K562 (cell line): ENCODE data around the gene AKAP6. TPM values are rescaled to one million over a fixed set of nuclear protein-coding genes. Genes with fewer than 3 reads are reported as not detected.

Experiments
- ATAC-seq: fragments of 200-7000 bp; cut with Tn5 transposase; 3 replicates; pipeline ENCODE4 v1.9.1; 2020; ENCODE audit warnings: moderate library complexity
- BruUV-seq: library from RNA; stranded (reverse); fragments of 400-500 nt; replicated peaks from 2 replicates; lab custom pipeline; 2021; lab: Mats Ljungman, UMichigan
- CTCF ChIA-PET: fragments of 300-600 bp; formaldehyde crosslinking; extraction: SDS; loops from one replicate; lab custom pipeline; 2021; ENCODE audit warnings: low intra/inter-chr PET ratio; lab: Yijun Ruan, JAX
- POLR2A ChIA-PET: fragments of 300-600, 350-650 bp; sonication (Branson Sonifier 250); formaldehyde crosslinking; extraction: SDS; loops from one replicate; lab custom pipeline; 2021; ENCODE audit warnings: antibody characterized with exemption, inconsistent platforms; lab: Yijun Ruan, JAX
- DNase-seq, 4 experiments: peaks; one replicate each; pipeline versions ENCODE4 v3.0.0 to v3.0.0-alpha.2; 2011 to 2018; ENCODE audit warnings: low spot score in 3 of 4, mixed read lengths in 3 of 4; ENCODE audit errors: extremely low read depth in 1 of 4
- FAIRE-seq: peaks from 2 replicates; lab custom pipeline; 2011; peaks lifted over from hg19 to GRCh38; lab: Jason Lieb, UNC
- H2AFZ ChIP-seq: 2 replicates; pipeline ENCODE4 v1.6.0; 2011; ENCODE audit warnings: low read depth, low read length, control low read depth, inconsistent platforms
- H3K27ac ChIP-seq: fragments of 200-600 bp; 3 replicates; pipeline ENCODE4 v1.8.0; 2011; ENCODE audit warnings: low read depth, mild to moderate bottlenecking, control low read depth, inconsistent platforms, low read length, moderate library complexity, mixed read lengths; ENCODE audit errors: extremely low read depth
- H3K27me3 ChIP-seq, 2 experiments: fragments of 300-600 bp in 1 of 2; 2 replicates in 1 of 2; 3 replicates in 1 of 2; pipeline versions ENCODE4 v1.6.0 to v1.8.0; 2011; ENCODE audit warnings: inconsistent platforms in 2 of 2, low read length in 2 of 2, mild to moderate bottlenecking in 1 of 2, mixed read lengths in 1 of 2, moderate library complexity in 1 of 2; ENCODE audit not compliant: control insufficient read depth in 2 of 2, insufficient read depth in 2 of 2
- H3K36me3 ChIP-seq: fragments of 300-600 bp; 3 replicates; pipeline ENCODE4 v1.8.0; 2011; ENCODE audit warnings: mild to moderate bottlenecking, low read length, inconsistent platforms; ENCODE audit not compliant: control insufficient read depth, insufficient read depth
- H3K4me1 ChIP-seq, 2 experiments: fragments of 200-600 bp in 1 of 2; replicated peaks in 1 of 2; 2 replicates in 1 of 2; 3 replicates in 1 of 2; pipeline versions ENCODE4 v1.5.1 to v1.8.0; 2011; ENCODE audit warnings: inconsistent platforms in 2 of 2, low read length in 2 of 2, mild to moderate bottlenecking in 1 of 2, mixed read lengths in 1 of 2, moderate library complexity in 1 of 2; ENCODE audit not compliant: control insufficient read depth in 2 of 2, insufficient read depth in 2 of 2
- H3K4me2 ChIP-seq: 2 replicates; pipeline ENCODE4 v1.6.1; 2011; ENCODE audit warnings: low read length, control low read depth, inconsistent platforms, mixed read lengths; ENCODE audit not compliant: insufficient read depth
- H3K4me3 ChIP-seq: fragments of 200-600 bp; sonication (generic), shearing (Covaris generic); 2 replicates; pipeline ENCODE4 v1.5.1; 2016; ENCODE audit warnings: control low read depth, inconsistent platforms
- H3K79me2 ChIP-seq: fragments of 200-600 bp; 3 replicates; pipeline ENCODE4 v1.8.0; 2011; ENCODE audit warnings: low read length, inconsistent platforms; ENCODE audit not compliant: control insufficient read depth, insufficient read depth
- H3K9ac ChIP-seq, 2 experiments: 2 replicates each; pipeline versions ENCODE4 v1.6.0 to v1.6.1; 2011; ENCODE audit warnings: low read depth in 2 of 2, low read length in 2 of 2, control low read depth in 1 of 2, inconsistent platforms in 1 of 2, mild to moderate bottlenecking in 1 of 2, mixed read lengths in 1 of 2; ENCODE audit not compliant: insufficient read depth in 1 of 2
- H3K9me1 ChIP-seq: one replicate; pipeline ENCODE4 v1.6.0; 2011; ENCODE audit warnings: inconsistent platforms, mild to moderate bottlenecking, low read length, moderate library complexity; ENCODE audit not compliant: control insufficient read depth, insufficient read depth
- H3K9me3 ChIP-seq: replicated peaks from 2 replicates; pipeline ENCODE4 v1.5.1; 2011; ENCODE audit warnings: low read depth, low read length, inconsistent platforms; ENCODE audit not compliant: control insufficient read depth, insufficient read depth
- H4K20me1 ChIP-seq: replicated peaks from 2 replicates; pipeline ENCODE4 v1.6.1; 2011; ENCODE audit warnings: low read length, inconsistent platforms, mixed read lengths; ENCODE audit not compliant: control insufficient read depth, insufficient read depth
- CBX1 ChIP-seq: sonication (generic); IDR thresholded peaks from 2 replicates; pipeline ENCODE4 v1.6.1; 2016; ENCODE audit warnings: antibody characterized with exemption, low read depth, mild to moderate bottlenecking
- GTF2B ChIP-seq: IDR thresholded peaks from 2 replicates; pipeline ENCODE4 v1.6.1; 2011; ENCODE audit not compliant: insufficient read length; ENCODE audit errors: extremely low read depth
- MAFG ChIP-seq: fragments of 450-650 bp; conservative IDR thresholded peaks from 2 replicates; pipeline ENCODE4 v1.6.1; 2016; ENCODE audit warnings: missing genetic modification characterization, missing compliant biosample characterization
- RFX5 ChIP-seq: IDR thresholded peaks from 2 replicates; pipeline ENCODE4 v1.6.1; 2011; ENCODE audit warnings: low read depth, mild to moderate bottlenecking, improper control_type of control experiment, low read length
- SMARCA4 ChIP-seq: fragments of 450-650 bp; IDR thresholded peaks from 2 replicates; pipeline ENCODE4 v1.6.1; 2016
- TRIM28 ChIP-seq: fragments of 450-650 bp; IDR thresholded peaks from 2 replicates; pipeline ENCODE4 v1.6.1; 2017
- ZBTB9 ChIP-seq: fragments of 450-650 bp; formaldehyde crosslinking; IDR thresholded peaks from 2 replicates; pipeline ENCODE4 v1.4.0; 2020; ENCODE audit warnings: mild to moderate bottlenecking, moderate library complexity
- WGBS: fragments of 100-300 bp; shearing (Covaris generic); methylation state at CpG from one replicate; pipeline ENCODE4 v1.1.6; 2016; ENCODE audit warnings: low coverage, mixed read lengths; ENCODE audit not compliant: insufficient coverage; ENCODE audit errors: missing lambda C conversion rate; 5-methylcytosine and 5-hydroxymethylcytosine counted together
- in situ Hi-C: fragments of 300-500 bp; cut with MboI; formaldehyde crosslinking; loops from 4 replicates; pipeline ENCODE4 v1.15.0; 2018; ENCODE audit warnings: inconsistent platforms, mixed read lengths
- intact Hi-C: fragments of 100-400 bp; cut with micrococcal nuclease; formaldehyde crosslinking; loops from 2 replicates; pipeline ENCODE4 v1.14.2; 2022
- polyA plus RNA-seq, 8 experiments: library from polyadenylated mRNA; depleted of rRNA in 4 of 8; stranded (reverse) in 5 of 8; unstranded in 3 of 8; fragments of >200 nt; fragmentation: Nextera tagmentation in 2 of 8; fragmentation: Illumina TruSeq in 1 of 8; extraction: Ambion mirVana in 2 of 8; extraction: Trizol in 1 of 8; gene quantifications; 2 replicates each; pipeline versions ENCODE4 v1.2.1 to v1.2.3, GENCODE V29; 2011 to 2014; ENCODE audit warnings: inconsistent platforms in 1 of 8, missing spikeins in 1 of 8
- total RNA-seq, 7 experiments: library from RNA; depleted of rRNA in 6 of 7; stranded (reverse); fragments of >200 nt in 6 of 7; fragmentation: Illumina TruSeq in 2 of 7; extraction: Trizol in 2 of 7; gene quantifications; 2 replicates each; pipeline versions ENCODE4 v1.2.1 to v1.2.3, GENCODE V29; 2011 to 2021; ENCODE audit warnings: low replicate concordance in 1 of 7
- TF ChIP-seq, protein P1 (sequence below): fragments of 450-650 bp; formaldehyde crosslinking; IDR thresholded peaks from 2 replicates; pipeline ENCODE4 v1.4.0; 2020; ENCODE audit warnings: mild to moderate bottlenecking, moderate library complexity
- TF ChIP-seq, protein P2 (sequence below), 2 experiments: fragments of 450-650 bp; IDR thresholded peaks; 2 replicates each; pipeline ENCODE4 v1.6.1; 2018; ENCODE audit warnings: mild to moderate bottlenecking in 2 of 2, low read depth in 1 of 2; ENCODE audit not compliant: partially characterized antibody in 2 of 2
- TF ChIP-seq, protein P3 (sequence below): fragments of 250-450 bp; sonication (Bioruptor Pico); IDR thresholded peaks from 2 replicates; pipeline ENCODE4 v1.8.0; 2021; ENCODE audit warnings: borderline replicate concordance, mild to moderate bottlenecking, moderate library complexity; ENCODE audit not compliant: poor library complexity, severe bottlenecking

The AKAP6 gene
- total and polyA plus RNA-seq, 9 of the 15 experiments (the other 6 are each of a cell fraction or from before 2014, with no cell fraction given): 0.03 to 1.7 (median 0.48) TPM

GRCh38 chr14:32341947-32342846 lies 13.1 kb downstream of the AKAP6 start (continued):
- TF ChIP-seq MAFG (tag) (0 out of 2 replicates have a peak, but pooled peaks have one; percentile 12), RFX5 (no peak)
- TF ChIP-seq, protein P1, sequence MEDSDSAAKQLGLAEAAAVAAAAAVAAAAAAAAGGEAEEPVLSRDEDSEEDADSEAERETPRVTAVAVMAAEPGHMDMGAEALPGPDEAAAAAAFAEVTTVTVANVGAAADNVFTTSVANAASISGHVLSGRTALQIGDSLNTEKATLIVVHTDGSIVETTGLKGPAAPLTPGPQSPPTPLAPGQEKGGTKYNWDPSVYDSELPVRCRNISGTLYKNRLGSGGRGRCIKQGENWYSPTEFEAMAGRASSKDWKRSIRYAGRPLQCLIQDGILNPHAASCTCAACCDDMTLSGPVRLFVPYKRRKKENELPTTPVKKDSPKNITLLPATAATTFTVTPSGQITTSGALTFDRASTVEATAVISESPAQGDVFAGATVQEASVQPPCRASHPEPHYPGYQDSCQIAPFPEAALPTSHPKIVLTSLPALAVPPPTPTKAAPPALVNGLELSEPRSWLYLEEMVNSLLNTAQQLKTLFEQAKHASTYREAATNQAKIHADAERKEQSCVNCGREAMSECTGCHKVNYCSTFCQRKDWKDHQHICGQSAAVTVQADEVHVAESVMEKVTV (CRISPR knock-in tag): no peak

DNA sequence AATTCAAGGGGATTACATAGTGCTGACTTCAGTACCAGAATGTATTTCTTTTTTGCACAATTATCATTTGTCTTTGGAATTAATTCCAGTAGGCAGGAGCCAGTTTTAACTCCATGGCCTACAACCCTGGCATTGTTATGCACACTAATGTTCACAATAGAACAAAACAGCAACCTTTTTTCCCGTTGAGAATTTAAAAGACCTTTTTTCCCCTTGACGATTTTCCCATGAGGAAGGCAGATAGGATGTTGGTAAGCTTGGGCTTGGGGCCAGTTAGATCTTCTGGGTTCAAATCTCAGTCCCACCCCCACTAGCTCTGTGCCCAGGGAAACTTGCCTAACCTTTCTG lies 13.7 kb downstream of the AKAP6 start:
- no peaks in the 10 kb centered on the region for H3K9me1 ChIP-seq
- H3K27ac ChIP-seq: no peak overlapping the region
- H3K36me3 ChIP-seq: no peaks in the 10 kb centered on the region
- peak overlapping the region; percentile 45; the same call in 1 of the 2 replicates for H2AFZ ChIP-seq
- ChIA-PET CTCF (no interaction called here), POLR2A (no interaction called here)
- H3K4me3 ChIP-seq: no peak overlapping the region
- DNase-seq: no peak
- H3K9me3 ChIP-seq: no peaks in the 10 kb centered on the region
- intact Hi-C loops: no loop called here
- WGBS: 4% methylated on average over 2 of the region's 2 CpGs
- no peaks in the 10 kb centered on the region for H4K20me1 ChIP-seq
- FAIRE-seq: no peak
- in situ Hi-C loops: no loop called here
- peaks cover 0 to under 1% of the 10 kb centered on the region in 2 experiments; a peak in 1 of 5 replicates for H3K4me1 ChIP-seq
- ATAC-seq: no peak
- H3K9ac ChIP-seq: no peak overlapping the region
- no peaks in the 10 kb centered on the region for H3K27me3 ChIP-seq
- H3K4me2 ChIP-seq: no peak overlapping the region
- no TSS peak for BruUV-seq
- no peaks in the 10 kb centered on the region for H3K79me2 ChIP-seq
- TF ChIP-seq ZBTB9 (no peak), SMARCA4 (no peak), TRIM28 (no peak), GTF2B (no peak), CBX1 (no peak)
- TF ChIP-seq, protein P2, sequence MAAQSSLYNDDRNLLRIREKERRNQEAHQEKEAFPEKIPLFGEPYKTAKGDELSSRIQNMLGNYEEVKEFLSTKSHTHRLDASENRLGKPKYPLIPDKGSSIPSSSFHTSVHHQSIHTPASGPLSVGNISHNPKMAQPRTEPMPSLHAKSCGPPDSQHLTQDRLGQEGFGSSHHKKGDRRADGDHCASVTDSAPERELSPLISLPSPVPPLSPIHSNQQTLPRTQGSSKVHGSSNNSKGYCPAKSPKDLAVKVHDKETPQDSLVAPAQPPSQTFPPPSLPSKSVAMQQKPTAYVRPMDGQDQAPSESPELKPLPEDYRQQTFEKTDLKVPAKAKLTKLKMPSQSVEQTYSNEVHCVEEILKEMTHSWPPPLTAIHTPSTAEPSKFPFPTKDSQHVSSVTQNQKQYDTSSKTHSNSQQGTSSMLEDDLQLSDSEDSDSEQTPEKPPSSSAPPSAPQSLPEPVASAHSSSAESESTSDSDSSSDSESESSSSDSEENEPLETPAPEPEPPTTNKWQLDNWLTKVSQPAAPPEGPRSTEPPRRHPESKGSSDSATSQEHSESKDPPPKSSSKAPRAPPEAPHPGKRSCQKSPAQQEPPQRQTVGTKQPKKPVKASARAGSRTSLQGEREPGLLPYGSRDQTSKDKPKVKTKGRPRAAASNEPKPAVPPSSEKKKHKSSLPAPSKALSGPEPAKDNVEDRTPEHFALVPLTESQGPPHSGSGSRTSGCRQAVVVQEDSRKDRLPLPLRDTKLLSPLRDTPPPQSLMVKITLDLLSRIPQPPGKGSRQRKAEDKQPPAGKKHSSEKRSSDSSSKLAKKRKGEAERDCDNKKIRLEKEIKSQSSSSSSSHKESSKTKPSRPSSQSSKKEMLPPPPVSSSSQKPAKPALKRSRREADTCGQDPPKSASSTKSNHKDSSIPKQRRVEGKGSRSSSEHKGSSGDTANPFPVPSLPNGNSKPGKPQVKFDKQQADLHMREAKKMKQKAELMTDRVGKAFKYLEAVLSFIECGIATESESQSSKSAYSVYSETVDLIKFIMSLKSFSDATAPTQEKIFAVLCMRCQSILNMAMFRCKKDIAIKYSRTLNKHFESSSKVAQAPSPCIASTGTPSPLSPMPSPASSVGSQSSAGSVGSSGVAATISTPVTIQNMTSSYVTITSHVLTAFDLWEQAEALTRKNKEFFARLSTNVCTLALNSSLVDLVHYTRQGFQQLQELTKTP (IDR thresholded peaks at IDR 0.05; ENCODE audit: low read depth in 1 of 2, partially characterized antibody in 2 of 2): no peak
- TF ChIP-seq, protein P3, sequence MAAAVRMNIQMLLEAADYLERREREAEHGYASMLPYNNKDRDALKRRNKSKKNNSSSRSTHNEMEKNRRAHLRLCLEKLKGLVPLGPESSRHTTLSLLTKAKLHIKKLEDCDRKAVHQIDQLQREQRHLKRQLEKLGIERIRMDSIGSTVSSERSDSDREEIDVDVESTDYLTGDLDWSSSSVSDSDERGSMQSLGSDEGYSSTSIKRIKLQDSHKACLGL: no peak
